ENCODE results near the gene AFF1.

GRCh38 chr4:86975927-86976326 lies 41.1 kb downstream of the AFF1 start:
- TF ChIP-seq EZH2phosphoT487 (IDR thresholded peaks at IDR 0.05; ENCODE audit: insufficient read depth, low read depth) (no peak), EZH2 (IDR thresholded peaks at IDR 0.05; ENCODE audit: insufficient read depth, poor library complexity, severe bottlenecking) (no peak)

Measured in GM23248 (cell line).